HCT116 (cell line): ENCODE data around the gene SCN1B. TPM values are rescaled to one million over a fixed set of nuclear protein-coding genes. Genes with fewer than 3 reads are reported as not detected.

Experiments used
- ATAC-seq: fragments of 200-7000 bp; cut with Tn5 transposase; 2 replicates; pipeline ENCODE4 v1.9.1; 2020; ENCODE audit warnings: mild to moderate bottlenecking, moderate library complexity
- BruUV-seq: library from RNA; stranded (reverse); fragments of 400-500 nt; replicated peaks from 2 replicates; lab custom pipeline; 2021; lab: Mats Ljungman, UMichigan
- CTCF ChIA-PET: fragments of 300-600 bp; sonication (Branson Sonifier 250); formaldehyde crosslinking; loops from one replicate; lab custom pipeline; 2021; ENCODE audit warnings: antibody characterized with exemption; lab: Charles Lee
- POLR2A ChIA-PET: fragments of 300-600, 350-600 bp; sonication (Branson Sonifier 250); formaldehyde crosslinking; loops from one replicate; lab custom pipeline; 2021; ENCODE audit warnings: antibody characterized with exemption; lab: Charles Lee
- RAD21 ChIA-PET, 2 experiments: fragments of 300-600 bp; sonication (Branson Sonifier 250); formaldehyde crosslinking; loops; one replicate each; lab custom pipeline; 2023; ENCODE audit warnings: low total read pairs in 2 of 2; ENCODE audit not compliant: uncharacterized antibody in 2 of 2, unreplicated experiment in 2 of 2, low non-redundant PET in 1 of 2; lab: Charles Lee
- DNase-seq: peaks from one replicate; pipeline ENCODE4 v3.0.0-alpha.2; 2010; ENCODE audit warnings: low read depth, low spot score
- H2AFZ ChIP-seq: fragments of 200-600 bp; shearing (Covaris generic), sonication (generic); 2 replicates; pipeline ENCODE4 v1.6.1; 2017; ENCODE audit warnings: low read depth, mixed run types, mixed read lengths, antibody characterized with exemption, low read length; ENCODE audit not compliant: poor library complexity, severe bottlenecking
- H3K27ac ChIP-seq: 2 replicates; pipeline ENCODE4 v1.5.1; 2012; ENCODE audit warnings: low read depth, low read length
- H3K27me3 ChIP-seq: fragments of 200-600 bp; sonication (generic); 2 replicates; pipeline ENCODE4 v1.6.1; 2016; ENCODE audit warnings: mixed run types, low read length, mixed read lengths; ENCODE audit not compliant: insufficient read depth
- H3K36me3 ChIP-seq, 2 experiments: fragments of 200-500 bp in 1 of 2; fragments of 200-600 bp in 1 of 2; sonication (Bioruptor generic) in 1 of 2; sonication (generic) in 1 of 2; 2 replicates each; pipeline versions ENCODE4 v1.5.1 to v1.6.1; 2014 to 2016; ENCODE audit warnings: low read length in 2 of 2, inconsistent platforms in 1 of 2, mixed read lengths in 1 of 2, mixed run types in 1 of 2; ENCODE audit not compliant: insufficient read depth in 2 of 2, control insufficient read depth in 1 of 2
- H3K4me1 ChIP-seq, 2 experiments: fragments of 200-600 bp in 1 of 2; sonication (generic) in 1 of 2; 2 replicates each; pipeline versions ENCODE4 v1.5.1 to v1.6.1; 2012 to 2017; ENCODE audit warnings: low read length in 2 of 2, inconsistent platforms in 1 of 2, mild to moderate bottlenecking in 1 of 2, mixed read lengths in 1 of 2, mixed run types in 1 of 2, moderate library complexity in 1 of 2; ENCODE audit not compliant: insufficient read depth in 2 of 2, control insufficient read depth in 1 of 2
- H3K4me2 ChIP-seq: fragments of 200-600 bp; sonication (generic); 2 replicates; pipeline ENCODE4 v1.6.1; 2017; ENCODE audit warnings: mixed run types, low read length, mixed read lengths
- H3K4me3 ChIP-seq, 2 experiments: fragments of 200-600 bp in 1 of 2; sonication (generic) in 1 of 2; replicated peaks in 1 of 2; 2 replicates each; pipeline ENCODE4 v1.5.1; 2011 to 2016; ENCODE audit warnings: low read length in 2 of 2, control low read depth in 1 of 2, low read depth in 1 of 2, mild to moderate bottlenecking in 1 of 2, mixed read lengths in 1 of 2, mixed run types in 1 of 2
- H3K79me2 ChIP-seq: fragments of 200-600 bp; sonication (generic); 2 replicates; pipeline ENCODE4 v1.6.1; 2017; ENCODE audit warnings: mild to moderate bottlenecking, mixed run types, low read length, moderate library complexity, mixed read lengths; ENCODE audit not compliant: insufficient read depth
- H3K9ac ChIP-seq: fragments of 200-600 bp; sonication (generic); 2 replicates; pipeline ENCODE4 v1.6.1; 2016; ENCODE audit warnings: low read length, mixed read lengths
- H3K9me2 ChIP-seq: fragments of 200-600 bp; sonication (generic), shearing (Covaris generic); 2 replicates; pipeline ENCODE4 v1.6.1; 2017; ENCODE audit warnings: mixed run types, mild to moderate bottlenecking, moderate library complexity; ENCODE audit not compliant: insufficient read depth
- H3K9me3 ChIP-seq, 2 experiments: fragments of 200-500 bp in 1 of 2; fragments of 200-600 bp in 1 of 2; sonication (Bioruptor generic) in 1 of 2; sonication (generic) in 1 of 2; 2 replicates each; pipeline ENCODE4 v1.6.1; 2014 to 2017; ENCODE audit warnings: low read length in 2 of 2, mixed read lengths in 2 of 2, inconsistent platforms in 1 of 2, low read depth in 1 of 2, mild to moderate bottlenecking in 1 of 2, mixed run types in 1 of 2, moderate library complexity in 1 of 2; ENCODE audit not compliant: control insufficient read depth in 1 of 2, insufficient read depth in 1 of 2
- H4K20me1 ChIP-seq: fragments of 200-600 bp; sonication (generic), shearing (Covaris generic); 2 replicates; pipeline ENCODE4 v1.6.1; 2017; ENCODE audit warnings: mixed run types, mild to moderate bottlenecking, moderate library complexity; ENCODE audit not compliant: insufficient read depth
- CEBPB ChIP-seq: IDR thresholded peaks from 2 replicates; pipeline ENCODE4 v1.6.1; 2012; ENCODE audit warnings: low read depth
- EGR1 ChIP-seq: IDR thresholded peaks from 2 replicates; pipeline ENCODE4 v1.6.1; 2012; ENCODE audit warnings: low read depth
- ELF1 ChIP-seq: IDR thresholded peaks from 2 replicates; pipeline ENCODE4 v1.6.1; 2012; ENCODE audit warnings: low read depth, borderline replicate concordance
- FOSL1 ChIP-seq: IDR thresholded peaks from 2 replicates; pipeline ENCODE4 v1.6.1; 2012; ENCODE audit warnings: low read depth
- REST ChIP-seq: IDR thresholded peaks from 2 replicates; pipeline ENCODE4 v1.6.1; 2012; ENCODE audit warnings: low read depth
- TCF7L2 ChIP-seq: IDR thresholded peaks from 2 replicates; pipeline ENCODE4 v1.7.0; 2011; ENCODE audit warnings: borderline replicate concordance, inconsistent platforms; ENCODE audit not compliant: insufficient read depth, insufficient read length; ENCODE audit errors: extremely low read depth
- ZNF274 ChIP-seq: fragments of 200-500 bp; sonication (Bioruptor generic); IDR thresholded peaks from 2 replicates; pipeline ENCODE4 v1.6.1; 2014; ENCODE audit warnings: mild to moderate bottlenecking, low read depth, low read length, inconsistent platforms
- intact Hi-C: fragments of 100-400 bp; cut with micrococcal nuclease; formaldehyde crosslinking; loops from 2 replicates; pipeline ENCODE4 v1.10.0; 2022
- total RNA-seq: library from RNA; stranded (reverse); gene quantifications from one replicate; pipeline ENCODE4 v1.2.1, GENCODE V29; 2021; ENCODE audit not compliant: unreplicated experiment

Gene SCN1B
- total RNA-seq, 1 experiment from 2014 or later = 6.6 TPM

- Histone ChIP-seq H3K9me2 (no peaks in the 10 kb centered on the region), H3K36me3 (no peaks in the 10 kb centered on the region), H3K79me2 (no peaks in the 10 kb centered on the region), H3K4me2 (no peak overlapping the region), H2AFZ (no peak overlapping the region), H3K9ac (no peak overlapping the region), H3K4me1 (peaks cover 0 to 16% of the 10 kb centered on the region in 2 experiments; a peak in 2 of 4 replicates), H4K20me1 (no peaks in the 10 kb centered on the region), H3K27ac (no peak overlapping the region), H3K4me3 (no peak overlapping the region), H3K9me3 (no peaks in the 10 kb centered on the region)
- CTCF ChIA-PET = no interaction called here
- RAD21 ChIA-PET = no interaction called here
- no peak for DNase-seq
- intact Hi-C loops = no loop called here
- TF ChIP-seq ELF1 (no peak), EGR1 (no peak), FOSL1 (no peak), ZNF274 (no peak), TCF7L2 (no peak), REST (no peak), CEBPB (no peak)
- TF ChIP-seq, all 23 proteins: peak for 0
- POLR2A ChIA-PET = no interaction called here
- ATAC-seq = no peak
- no TSS peak for BruUV-seq
- no peaks in the 10 kb centered on the region for H3K27me3 ChIP-seq
These were observed 55.7 kb downstream of the SCN1B start for GRCh38 chr19:35085947-35086346.
